ENCODE results near the gene DHCR7.

Gene DHCR7

DNA sequence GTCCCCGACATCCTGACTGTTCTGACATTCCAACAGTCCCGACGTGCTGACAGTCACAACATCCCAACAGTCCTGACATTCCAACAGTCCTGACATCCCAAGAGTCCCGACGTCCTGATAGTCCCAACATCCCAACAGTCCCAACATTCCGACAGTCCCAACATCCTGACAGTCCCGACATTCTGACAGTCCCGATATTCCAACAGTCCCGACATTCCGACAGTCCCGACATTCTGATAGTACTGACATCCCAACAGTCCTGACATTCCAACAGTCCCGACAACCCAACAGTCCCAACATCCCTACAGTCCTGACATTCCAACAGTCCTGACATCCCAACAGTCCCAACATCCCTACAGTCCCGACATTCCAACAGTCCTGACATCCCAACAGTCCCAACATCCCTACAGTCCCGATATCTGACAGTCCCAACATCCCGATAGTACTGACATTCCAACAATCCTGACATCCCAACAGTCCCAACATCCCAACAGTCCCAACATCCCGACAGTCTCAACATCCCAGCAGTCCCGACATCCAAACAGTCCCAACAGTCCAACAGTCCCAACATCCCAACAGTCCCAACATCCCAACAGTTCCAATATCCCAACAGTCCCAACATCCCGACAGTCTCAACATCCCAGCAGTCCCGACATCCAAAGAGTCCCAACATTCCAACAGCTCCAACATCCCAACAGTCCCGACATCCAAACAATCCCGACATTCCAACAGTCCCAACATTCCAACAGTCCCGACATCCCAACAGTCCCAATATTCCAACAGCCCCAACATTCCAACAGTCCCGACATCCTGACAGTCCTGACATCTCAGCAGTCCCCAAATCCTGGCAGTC, 60.2 kb downstream of the DHCR7 start:
- TF ChIP-seq ZNF274 (IDR thresholded peaks at IDR 0.05; ENCODE audit: low read depth, low read length), result no peak
- H3K4me3 ChIP-seq (ENCODE audit: low read length), result no peak overlapping the region

DNA sequence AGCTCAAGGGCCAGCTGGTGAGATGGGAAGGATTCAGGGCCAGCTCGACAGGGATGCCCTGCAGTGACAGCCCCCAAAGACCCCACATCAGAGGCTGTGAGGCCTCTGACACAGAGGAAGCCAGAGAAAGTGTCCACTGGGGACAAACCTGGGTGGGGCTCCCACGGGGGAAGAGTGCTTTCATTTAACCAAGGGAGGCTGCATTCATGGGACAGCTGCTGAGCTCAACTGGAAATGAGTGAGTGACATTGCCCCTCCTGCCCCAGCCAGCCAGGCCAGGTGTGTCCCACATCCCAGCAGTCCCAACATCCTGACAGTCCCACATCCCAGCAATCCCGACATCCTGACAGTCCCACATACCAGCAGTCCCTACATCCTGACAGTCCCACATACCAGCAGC, 61.0 kb downstream of the DHCR7 start:
- H3K4me3 ChIP-seq (ENCODE audit: low read length), result no peak overlapping the region
- no peak for TF ChIP-seq ZNF274 (IDR thresholded peaks at IDR 0.05; ENCODE audit: low read depth, low read length)

DNA sequence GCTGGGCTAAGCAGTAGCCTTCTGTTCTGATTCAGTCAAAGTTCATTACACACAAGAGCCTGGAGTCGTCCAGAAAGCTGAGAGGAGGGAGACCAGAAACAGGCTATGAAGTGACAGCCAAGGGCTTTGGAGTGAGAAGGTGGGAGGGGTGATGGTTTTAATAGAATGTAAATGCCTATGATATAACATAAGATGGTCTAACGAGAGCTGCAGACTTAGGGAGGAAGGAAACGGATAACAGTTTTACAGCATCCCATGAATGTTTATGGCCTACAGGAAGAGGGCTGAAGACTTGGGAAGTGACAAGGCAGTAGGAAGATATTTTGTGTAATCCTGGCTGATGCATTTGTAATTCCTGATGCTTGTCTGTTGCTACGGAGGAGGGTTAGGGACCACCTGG, 62.0 kb downstream of the DHCR7 start:
- no peak for TF ChIP-seq ZNF274 (IDR thresholded peaks at IDR 0.05; ENCODE audit: low read depth, low read length)
- H3K4me3 ChIP-seq (ENCODE audit: low read length), result no peak overlapping the region

DNA sequence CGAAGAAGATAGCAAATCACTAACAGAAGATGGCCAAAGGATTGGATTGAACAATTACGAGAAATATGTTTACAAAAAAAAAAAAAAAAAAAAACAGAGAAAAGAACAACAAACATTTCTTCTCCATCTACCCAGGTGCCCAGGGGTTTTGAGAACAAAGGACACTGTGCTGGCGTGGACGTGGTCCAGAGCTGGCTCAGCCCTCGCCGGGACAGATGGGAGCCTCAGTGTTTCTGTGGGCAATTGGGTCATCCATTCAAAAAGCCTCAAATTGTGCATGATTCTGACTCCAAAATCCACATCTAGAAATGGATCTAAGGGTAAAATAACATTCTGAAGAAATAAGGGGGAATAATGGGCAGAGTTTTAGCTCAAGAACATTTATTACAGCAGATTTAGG, 63.1 kb downstream of the DHCR7 start:
- no peak overlapping the region for H3K4me3 ChIP-seq (ENCODE audit: low read length)
- TF ChIP-seq ZNF274 (IDR thresholded peaks at IDR 0.05; ENCODE audit: low read depth, low read length), result no peak

DNA sequence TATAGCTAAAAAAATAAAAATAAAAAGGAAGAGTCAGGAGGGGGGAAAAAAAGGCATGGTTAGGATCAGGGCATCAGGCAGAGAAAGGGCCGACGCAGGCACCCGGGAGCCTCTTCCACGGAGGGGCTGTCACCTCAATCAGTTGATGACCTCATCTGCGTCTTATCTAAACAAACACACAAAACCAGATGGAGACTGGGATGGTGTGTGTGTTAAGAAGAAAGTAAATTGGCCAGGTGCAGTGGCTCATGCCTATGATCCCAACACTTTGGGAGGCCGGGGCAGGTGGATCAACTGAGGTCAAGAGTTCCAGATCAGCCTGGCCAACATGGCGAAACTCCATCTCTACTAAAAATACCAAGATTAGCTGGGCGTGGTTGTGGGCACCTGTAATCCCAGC, 63.6 kb downstream of the DHCR7 start:
- H3K4me3 ChIP-seq (ENCODE audit: low read length), result no peak overlapping the region
- no peak for TF ChIP-seq ZNF274 (IDR thresholded peaks at IDR 0.05; ENCODE audit: low read depth, low read length)
